HPDE6-E6E7 (cell line): Measurements from ENCODE around the gene ZNF681.
"Not testable (repeated sequence)": the region's sequence is repeated elsewhere in the genome, so short reads cannot be mapped to it uniquely, and the experiment has no call there.

ENCODE experiments used
- DNase-seq: peaks from one replicate; pipeline ENCODE4 v3.0.0; 2011; ENCODE audit warnings: missing footprints; ENCODE audit errors: extremely low spot score

Gene ZNF681

DNA sequence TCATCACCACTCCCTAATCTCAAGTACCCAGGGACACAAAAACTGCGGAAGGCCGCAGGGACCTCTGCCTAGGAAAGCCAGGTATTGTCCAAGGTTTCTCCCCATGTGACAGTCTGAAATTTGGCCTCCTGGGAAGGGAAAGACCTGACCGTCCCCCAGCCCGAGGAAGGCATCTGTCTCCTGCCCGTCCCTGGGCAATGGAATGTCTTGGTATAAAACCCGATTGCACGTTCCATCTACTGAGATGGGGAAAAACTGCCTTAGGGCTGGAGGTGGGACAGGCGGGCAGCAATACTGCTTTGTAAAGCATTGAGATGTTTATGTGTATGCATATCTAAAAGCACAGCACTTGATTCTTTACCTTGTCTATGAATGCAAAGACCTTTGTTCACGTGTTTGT lies 65.8 kb downstream of the ZNF681 start:
- DNase-seq = not testable (repeated sequence)
